Measurements from ENCODE around the gene CALY.

Gene CALY

GRCh38 chr10:133279326-133280226 lies 57.1 kb downstream of the CALY start:
- no peak for DNase-seq
- no peak for TF ChIP-seq CTCF (IDR thresholded peaks at IDR 0.05; ENCODE audit: low read depth, low read length)
- no peaks in the 10 kb centered on the region for H3K9me3 ChIP-seq (ENCODE audit: severe bottlenecking)
- no peak overlapping the region for H3K27ac ChIP-seq
- peaks cover 27% of the 10 kb centered on the region for H3K36me3 ChIP-seq
- no peak overlapping the region for H3K4me3 ChIP-seq (ENCODE audit: low read depth, low read length)
- H3K27me3 ChIP-seq (ENCODE audit: insufficient read depth, low read depth, severe bottlenecking) = peaks cover 10% of the 10 kb centered on the region

GRCh38 chr10:133278577-133279265 lies 58.0 kb downstream of the CALY start:
- Histone ChIP-seq H3K36me3 (peaks cover 19% of the 10 kb centered on the region), H3K4me3 (ENCODE audit: low read depth, low read length) (no peak overlapping the region), H3K9me3 (ENCODE audit: severe bottlenecking) (no peaks in the 10 kb centered on the region), H3K27me3 (ENCODE audit: insufficient read depth, low read depth, severe bottlenecking) (peaks cover 10% of the 10 kb centered on the region), H3K27ac (no peak overlapping the region)
- TF ChIP-seq CTCF (IDR thresholded peaks at IDR 0.05; ENCODE audit: low read depth, low read length) = no peak
- no peak for DNase-seq

GRCh38 chr10:133277993-133278576 lies 58.6 kb downstream of the CALY start:
- no peak overlapping the region for H3K4me3 ChIP-seq (ENCODE audit: low read depth, low read length)
- H3K9me3 ChIP-seq (ENCODE audit: severe bottlenecking) = no peaks in the 10 kb centered on the region
- TF ChIP-seq CTCF (IDR thresholded peaks at IDR 0.05; ENCODE audit: low read depth, low read length) = no peak
- peaks cover 10% of the 10 kb centered on the region for H3K27me3 ChIP-seq (ENCODE audit: insufficient read depth, low read depth, severe bottlenecking)
- peaks cover 15% of the 10 kb centered on the region for H3K36me3 ChIP-seq
- H3K27ac ChIP-seq = no peak overlapping the region
- DNase-seq = no peak

- no peak overlapping the region for H3K4me3 ChIP-seq (ENCODE audit: low read depth, low read length)
- no peak for DNase-seq
- H3K36me3 ChIP-seq = peaks cover 9% of the 10 kb centered on the region
- TF ChIP-seq CTCF (IDR thresholded peaks at IDR 0.05; ENCODE audit: low read depth, low read length) = no peak
- no peaks in the 10 kb centered on the region for H3K9me3 ChIP-seq (ENCODE audit: severe bottlenecking)
- H3K27me3 ChIP-seq (ENCODE audit: insufficient read depth, low read depth, severe bottlenecking) = peaks cover 10% of the 10 kb centered on the region
- H3K27ac ChIP-seq = no peak overlapping the region
These were observed 59.3 kb downstream of the CALY start for GRCh38 chr10:133277277-133277992.

- H3K27ac ChIP-seq = no peak within 1 kb of the TSS
- peak within 1 kb of the TSS; percentile 40 for H3K4me3 ChIP-seq (ENCODE audit: low read depth, low read length)
- no peak for TF ChIP-seq CTCF (IDR thresholded peaks at IDR 0.05; ENCODE audit: low read depth, low read length)
- peaks cover 8% of the 10 kb centered on the region; the same call in 1 of the 2 replicates for H3K36me3 ChIP-seq
- no peaks in the 10 kb centered on the region for H3K9me3 ChIP-seq (ENCODE audit: severe bottlenecking)
- DNase-seq = peak; percentile 73
- peaks cover 10% of the 10 kb centered on the region for H3K27me3 ChIP-seq (ENCODE audit: insufficient read depth, low read depth, severe bottlenecking)
These were observed 60.1 kb downstream of the CALY start, which contains the start of gene ADAM8 for GRCh38 chr10:133276435-133277201. TSS of gene ADAM8 (minus strand) at chr10:133276868. CDS start at chr10:133276817, 51 bp downstream.

All from WERI-Rb-1 (cell line).